AG04449 (cell line): Measurements from ENCODE around the gene CTSD.
A peak's percentile ranks its signal among the peaks of the same experiment; 100 is the strongest.

ENCODE experiments used
- CTCF ChIA-PET: fragments of 350-600 bp; formaldehyde crosslinking; extraction: SDS; loops from one replicate; lab custom pipeline; 2021; ENCODE audit warnings: antibody characterized with exemption; lab: Yijun Ruan, JAX
- POLR2A ChIA-PET: fragments of 400-600, 350-600 bp; formaldehyde crosslinking; extraction: SDS; loops from one replicate; lab custom pipeline; 2020; ENCODE audit warnings: antibody characterized with exemption, inconsistent platforms; lab: Yijun Ruan, JAX
- DNase-seq: peaks from one replicate; pipeline ENCODE4 v3.0.0-alpha.2; 2010; ENCODE audit warnings: low read depth, low spot score
- H3K4me3 ChIP-seq: 2 replicates; pipeline ENCODE4 v1.5.1; 2011; ENCODE audit warnings: low read depth, mild to moderate bottlenecking, control low read depth, low read length
- CTCF ChIP-seq: IDR thresholded peaks from one replicate; pipeline ENCODE4 v1.5.1; 2011; ENCODE audit warnings: mild to moderate bottlenecking, moderate library complexity, low read length, control low read depth, inconsistent platforms; ENCODE audit not compliant: insufficient read depth; ENCODE audit errors: missing control alignments

The CTSD gene

DNA sequence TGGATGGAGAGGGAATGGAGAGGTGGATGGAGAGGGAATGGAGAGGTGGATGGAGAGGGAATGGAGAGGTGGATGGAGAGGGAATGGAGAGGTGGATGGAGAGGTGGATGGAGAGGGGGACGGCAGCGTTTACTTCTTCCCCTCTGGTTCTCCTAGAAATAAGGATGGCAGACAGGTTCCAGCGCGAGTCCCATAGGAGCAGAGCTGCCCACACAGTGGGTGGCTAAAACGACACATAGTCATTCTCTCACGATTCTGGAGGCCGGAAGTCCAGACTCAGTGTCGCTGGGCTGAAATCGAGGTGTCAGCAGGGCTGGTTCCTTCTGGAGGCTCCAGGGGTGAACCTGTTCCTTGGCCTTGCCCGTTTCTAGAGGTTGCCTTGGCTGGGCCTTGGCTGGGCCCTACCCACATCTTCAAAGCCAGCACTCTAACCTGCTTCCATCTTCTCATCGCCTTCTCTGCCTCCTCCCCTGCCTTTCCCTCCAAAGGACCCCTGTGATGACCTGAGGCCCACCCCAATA lies 12.7 kb upstream of the CTSD start:
- POLR2A ChIA-PET, result no interaction called here
- TF ChIP-seq CTCF, result no peak
- no peak overlapping the region for H3K4me3 ChIP-seq
- CTCF ChIA-PET, result no interaction called here
- no peak for DNase-seq

- DNase-seq, result no peak
- POLR2A ChIA-PET, result no interaction called here
- CTCF ChIA-PET, result interaction anchor here (2.2 kb wide), 1 partner anchor 81 kb away, joined by 15 read pairs; no protein-coding TSS in a partner anchor
- no peak for TF ChIP-seq CTCF
- H3K4me3 ChIP-seq, result no peak overlapping the region
Observed at GRCh38 chr11:1774886-1775285, 11.2 kb upstream of the CTSD start.

- ChIA-PET POLR2A (no interaction called here), CTCF (interaction anchor here (1.4 to 2.2 kb wide), 5 partner anchors 9 to 81 kb away, joined by 4 to 15 read pairs (median 5); no protein-coding TSS in a partner anchor)
- DNase-seq, result no peak
- H3K4me3 ChIP-seq, result no peak overlapping the region
- no peak for TF ChIP-seq CTCF
Observed at GRCh38 chr11:1773994-1774550, 10.3 kb upstream of the CTSD start.

GRCh38 chr11:1773131-1773993 lies 9.6 kb upstream of the CTSD start:
- no peak for DNase-seq
- ChIA-PET CTCF (interaction anchor here (0.9 to 2.2 kb wide), 6 partner anchors 9 to 178 kb away, joined by 3 to 15 read pairs (median 5); no protein-coding TSS in a partner anchor), POLR2A (no interaction called here)
- H3K4me3 ChIP-seq, result no peak overlapping the region
- no peak for TF ChIP-seq CTCF

GRCh38 chr11:1772270-1773130 lies 8.8 kb upstream of the CTSD start:
- CTCF ChIA-PET, result interaction anchor here (0.6 to 2.2 kb wide), 8 partner anchors 60 to 230 kb away, joined by 3 to 15 read pairs (median 5); no protein-coding TSS in a partner anchor
- no peak for TF ChIP-seq CTCF
- DNase-seq, result no peak
- H3K4me3 ChIP-seq, result peak overlapping the region; percentile 29
- POLR2A ChIA-PET, result no interaction called here
